ENCODE data around the gene PACRG. TPM values are rescaled to one million over a fixed set of nuclear protein-coding genes. Genes with fewer than 3 reads are reported as not detected.

Gene PACRG
- polyA plus RNA-seq, 1 of the 3 experiments (the other 2 are of a cell fraction): 0.56 TPM

- H2AFZ ChIP-seq (ENCODE audit: low read depth): no peak overlapping the region
- no peak overlapping the region for H3K4me2 ChIP-seq
- no peaks in the 10 kb centered on the region for H3K79me2 ChIP-seq (ENCODE audit: insufficient read depth)
- no peak overlapping the region for H3K27ac ChIP-seq (ENCODE audit: low read depth in 2 of 2, low read length in 1 of 2)
- ChIA-PET POLR2A (no interaction called here), CTCF (interaction anchor here (1.1 kb wide), 1 partner anchor 525 kb away, joined by 3 read pairs; no protein-coding TSS in a partner anchor)
- no peaks in the 10 kb centered on the region for H3K36me3 ChIP-seq (replicated peaks in 1 of 2; ENCODE audit: control insufficient read depth in 1 of 2, insufficient read depth in 2 of 2, low read length in 1 of 2)
- WGBS (ENCODE audit: low lambda C conversion rate): 49% methylated on average over 2 of the region's 2 CpGs
- H4K20me1 ChIP-seq (ENCODE audit: insufficient read depth): no peaks in the 10 kb centered on the region
- no peak for DNase-seq
- no peak overlapping the region for H3K4me3 ChIP-seq (ENCODE audit: low read depth in 2 of 2, low read length in 1 of 2)
- H3F3A ChIP-seq (replicated peaks; ENCODE audit: insufficient read depth): no peaks in the 10 kb centered on the region
- TF ChIP-seq FOXM1 (IDR thresholded peaks at IDR 0.05; ENCODE audit: low read depth) (no peak), RCOR1 (IDR thresholded peaks at IDR 0.05; ENCODE audit: low read length) (no peak), SIN3A (IDR thresholded peaks at IDR 0.05; ENCODE audit: borderline replicate concordance, low read depth, low read length) (no peak), GATA2 (CRISPR knock-in tag; IDR thresholded peaks at IDR 0.05) (no peak), CHD2 (IDR thresholded peaks at IDR 0.05; ENCODE audit: low read length, partially characterized antibody) (no peak), TCF12 (IDR thresholded peaks at IDR 0.05) (no peak), NRF1 (IDR thresholded peaks at IDR 0.05; ENCODE audit: low read depth, low read length) (no peak), TAF1 (IDR thresholded peaks at IDR 0.05; ENCODE audit: borderline replicate concordance, low read depth, low read length) (no peak), REST (IDR thresholded peaks at IDR 0.05; ENCODE audit: low read depth, low read length) (no peak), RXRA (IDR thresholded peaks at IDR 0.05; ENCODE audit: borderline replicate concordance, low read depth) (no peak), YY1 (IDR thresholded peaks at IDR 0.05; ENCODE audit: low read depth) (no peak), IRF3 (IDR thresholded peaks at IDR 0.05; ENCODE audit: low read depth, low read length) (no peak), RFX5 (IDR thresholded peaks at IDR 0.05; ENCODE audit: low read length) (no peak), TEAD4 (IDR thresholded peaks at IDR 0.05; ENCODE audit: borderline replicate concordance, insufficient read depth) (no peak), POLR2AphosphoS5 (IDR thresholded peaks at IDR 0.05; ENCODE audit: low read depth, low read length) (no peak), MXI1 (IDR thresholded peaks at IDR 0.05; ENCODE audit: low read depth, low read length) (no peak)
- TF ChIP-seq, protein P1, sequence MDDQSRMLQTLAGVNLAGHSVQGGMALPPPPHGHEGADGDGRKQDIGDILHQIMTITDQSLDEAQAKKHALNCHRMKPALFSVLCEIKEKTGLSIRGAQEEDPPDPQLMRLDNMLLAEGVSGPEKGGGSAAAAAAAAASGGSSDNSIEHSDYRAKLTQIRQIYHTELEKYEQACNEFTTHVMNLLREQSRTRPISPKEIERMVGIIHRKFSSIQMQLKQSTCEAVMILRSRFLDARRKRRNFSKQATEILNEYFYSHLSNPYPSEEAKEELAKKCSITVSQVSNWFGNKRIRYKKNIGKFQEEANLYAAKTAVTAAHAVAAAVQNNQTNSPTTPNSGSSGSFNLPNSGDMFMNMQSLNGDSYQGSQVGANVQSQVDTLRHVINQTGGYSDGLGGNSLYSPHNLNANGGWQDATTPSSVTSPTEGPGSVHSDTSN (IDR thresholded peaks at IDR 0.05): no peak
- TF ChIP-seq, protein P2, sequence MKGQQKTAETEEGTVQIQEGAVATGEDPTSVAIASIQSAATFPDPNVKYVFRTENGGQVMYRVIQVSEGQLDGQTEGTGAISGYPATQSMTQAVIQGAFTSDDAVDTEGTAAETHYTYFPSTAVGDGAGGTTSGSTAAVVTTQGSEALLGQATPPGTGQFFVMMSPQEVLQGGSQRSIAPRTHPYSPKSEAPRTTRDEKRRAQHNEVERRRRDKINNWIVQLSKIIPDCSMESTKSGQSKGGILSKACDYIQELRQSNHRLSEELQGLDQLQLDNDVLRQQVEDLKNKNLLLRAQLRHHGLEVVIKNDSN (IDR thresholded peaks at IDR 0.05; ENCODE audit: borderline replicate concordance, low read depth): no peak
- TF ChIP-seq, protein P3, sequence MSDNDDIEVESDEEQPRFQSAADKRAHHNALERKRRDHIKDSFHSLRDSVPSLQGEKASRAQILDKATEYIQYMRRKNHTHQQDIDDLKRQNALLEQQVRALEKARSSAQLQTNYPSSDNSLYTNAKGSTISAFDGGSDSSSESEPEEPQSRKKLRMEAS (IDR thresholded peaks at IDR 0.05; ENCODE audit: low read depth): no peak
- TF ChIP-seq, protein P4, sequence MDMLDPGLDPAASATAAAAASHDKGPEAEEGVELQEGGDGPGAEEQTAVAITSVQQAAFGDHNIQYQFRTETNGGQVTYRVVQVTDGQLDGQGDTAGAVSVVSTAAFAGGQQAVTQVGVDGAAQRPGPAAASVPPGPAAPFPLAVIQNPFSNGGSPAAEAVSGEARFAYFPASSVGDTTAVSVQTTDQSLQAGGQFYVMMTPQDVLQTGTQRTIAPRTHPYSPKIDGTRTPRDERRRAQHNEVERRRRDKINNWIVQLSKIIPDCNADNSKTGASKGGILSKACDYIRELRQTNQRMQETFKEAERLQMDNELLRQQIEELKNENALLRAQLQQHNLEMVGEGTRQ (IDR thresholded peaks at IDR 0.05; ENCODE audit: borderline replicate concordance, low read depth, low read length): no peak
- H3K9me3 ChIP-seq: no peaks in the 10 kb centered on the region
- peaks cover 0 to 8% of the 10 kb centered on the region in 2 experiments; a peak in 2 of 4 replicates for H3K4me1 ChIP-seq (ENCODE audit: control insufficient read depth in 1 of 2, insufficient read depth in 2 of 2, low read depth in 1 of 2, low read length in 1 of 2)
- H3K27me3 ChIP-seq (ENCODE audit: insufficient read depth): no peaks in the 10 kb centered on the region
- no peak overlapping the region for H3K9ac ChIP-seq
- no peaks in the 10 kb centered on the region for H3K9me2 ChIP-seq
Observed at GRCh38 chr6:162702446-162702845, 25.3 kb upstream of the PACRG start.
